HepG2 (cell line): ENCODE results near the gene TMEM184B. TPM values are rescaled to one million over a fixed set of nuclear protein-coding genes. Genes with fewer than 3 reads are reported as not detected.

Experiments
- CEBPB ChIP-seq: IDR thresholded peaks from 2 replicates; pipeline ENCODE4 v1.6.1; 2011; ENCODE audit warnings: low read depth, low read length, improper control_type of control experiment, borderline replicate concordance
- ERF ChIP-seq: IDR thresholded peaks from 2 replicates; pipeline ENCODE4 v1.6.1; 2018; ENCODE audit warnings: missing biosample characterization, missing genetic modification reagents
- ETV5 ChIP-seq: IDR thresholded peaks from 2 replicates; pipeline ENCODE4 v1.6.1; 2018; ENCODE audit warnings: missing biosample characterization, missing genetic modification reagents, inconsistent platforms, borderline replicate concordance
- FOXA1 ChIP-seq, 2 experiments: fragments of 450-650 bp in 1 of 2; sonication (generic) in 1 of 2; formaldehyde crosslinking in 1 of 2; IDR thresholded peaks; 2 replicates each; pipeline versions ENCODE4 v1.4.0 to v1.6.1; 2016 to 2020; ENCODE audit warnings: missing genetic modification reagents in 1 of 2
- FOXK2 ChIP-seq: fragments of 450-650 bp; IDR thresholded peaks from 2 replicates; pipeline ENCODE4 v1.6.1; 2016
- HHEX ChIP-seq: IDR thresholded peaks from 2 replicates; pipeline ENCODE4 v1.6.1; 2016; ENCODE audit warnings: control low read depth
- HIC2 ChIP-seq: sonication (generic); formaldehyde crosslinking; IDR thresholded peaks from 2 replicates; pipeline ENCODE4 v1.9.0; 2022; ENCODE audit warnings: low read depth, missing genetic modification reagents
- HNRNPL ChIP-seq: fragments of 200-400 bp; formaldehyde crosslinking; IDR thresholded peaks from 2 replicates; pipeline ENCODE4 v1.6.1; 2017; ENCODE audit warnings: mild to moderate bottlenecking, low read depth, low read length
- HOXA3 ChIP-seq: sonication (generic); formaldehyde crosslinking; IDR thresholded peaks from 2 replicates; pipeline ENCODE4 v1.5.0; 2020; ENCODE audit warnings: missing genetic modification reagents
- JARID2 ChIP-seq: sonication (generic); formaldehyde crosslinking; IDR thresholded peaks from 2 replicates; pipeline ENCODE4 v1.8.1; 2023; ENCODE audit warnings: missing genetic modification reagents, inconsistent platforms; ENCODE audit not compliant: insufficient replicate concordance
- NCOA2 ChIP-seq: sonication (generic); formaldehyde crosslinking; IDR thresholded peaks from 2 replicates; pipeline ENCODE4 v1.8.0; 2022; ENCODE audit warnings: inconsistent platforms
- NFKBIZ ChIP-seq: IDR thresholded peaks from 2 replicates; pipeline ENCODE4 v1.6.1; 2018; ENCODE audit warnings: missing genetic modification reagents, missing compliant biosample characterization
- PCBP2 ChIP-seq: fragments of 200-400 bp; formaldehyde crosslinking; optimal IDR thresholded peaks from 2 replicates; pipeline ENCODE3; 2018; ENCODE audit warnings: low read length, low read depth; ENCODE audit not compliant: poor library complexity, severe bottlenecking
- POLR2G ChIP-seq: fragments of 200-400 bp; formaldehyde crosslinking; IDR thresholded peaks from 2 replicates; pipeline ENCODE4 v1.6.1; 2018; ENCODE audit warnings: mild to moderate bottlenecking, low read depth, low read length, moderate library complexity
- RNF2 ChIP-seq: fragments of 450-650 bp; conservative IDR thresholded peaks from 2 replicates; pipeline ENCODE4 v1.6.1; 2016; ENCODE audit warnings: low read depth
- SP4 ChIP-seq: sonication (generic); formaldehyde crosslinking; IDR thresholded peaks from 2 replicates; pipeline ENCODE4 v1.8.1; 2023; ENCODE audit warnings: mild to moderate bottlenecking, missing genetic modification reagents
- ZBTB25 ChIP-seq: IDR thresholded peaks from 2 replicates; pipeline ENCODE4 v1.6.1; 2018; ENCODE audit warnings: missing genetic modification reagents
- ZC3H13 ChIP-seq: sonication (generic); formaldehyde crosslinking; IDR thresholded peaks from 2 replicates; pipeline ENCODE4 v1.8.1; 2023; ENCODE audit warnings: mild to moderate bottlenecking, missing genetic modification reagents, moderate library complexity
- ZFP36L1 ChIP-seq: sonication (generic); formaldehyde crosslinking; IDR thresholded peaks from 2 replicates; pipeline ENCODE4 v1.8.0; 2022; ENCODE audit warnings: mild to moderate bottlenecking, missing genetic modification reagents, moderate library complexity
- ZMYM3 ChIP-seq: sonication (generic); formaldehyde crosslinking; IDR thresholded peaks from 2 replicates; pipeline ENCODE4 v1.5.1; 2020; ENCODE audit warnings: mild to moderate bottlenecking, missing genetic modification reagents
- ZNF383 ChIP-seq: sonication (generic); formaldehyde crosslinking; IDR thresholded peaks from 2 replicates; pipeline ENCODE4 v1.4.0; 2020; ENCODE audit warnings: missing genetic modification reagents, mild to moderate bottlenecking, borderline replicate concordance
- ZNF512B ChIP-seq: sonication (generic); formaldehyde crosslinking; IDR thresholded peaks from 2 replicates; pipeline ENCODE4 v1.5.1; 2020; ENCODE audit warnings: missing genetic modification reagents, mild to moderate bottlenecking, borderline replicate concordance
- ZNF570 ChIP-seq: sonication (generic); formaldehyde crosslinking; IDR thresholded peaks from 2 replicates; pipeline ENCODE4 v1.4.0; 2020; ENCODE audit warnings: mild to moderate bottlenecking, missing genetic modification reagents, borderline replicate concordance
- ZNF605 ChIP-seq: sonication (generic); formaldehyde crosslinking; IDR thresholded peaks from 2 replicates; pipeline ENCODE4 v1.8.0; 2022; ENCODE audit warnings: mild to moderate bottlenecking, missing genetic modification reagents
- ZNF652 ChIP-seq: IDR thresholded peaks from 2 replicates; pipeline ENCODE4 v1.6.1; 2016; ENCODE audit warnings: low read depth, borderline replicate concordance
- ZNF703 ChIP-seq: sonication (generic); formaldehyde crosslinking; IDR thresholded peaks from 2 replicates; pipeline ENCODE4 v1.5.1; 2020; ENCODE audit warnings: missing genetic modification reagents, mild to moderate bottlenecking, moderate library complexity, borderline replicate concordance
- polyA plus RNA-seq, 8 experiments: library from polyadenylated mRNA; depleted of rRNA in 3 of 8; stranded (reverse) in 7 of 8; unstranded in 1 of 8; fragments of >200 nt; fragmentation: Illumina TruSeq in 4 of 8; extraction: Trizol in 4 of 8; gene quantifications; 2 replicates each; pipeline versions ENCODE4 v1.2.1 to v1.2.3, GENCODE V29; 2011 to 2016; ENCODE audit warnings: low read depth in 4 of 8, missing spikeins in 1 of 8, mixed read lengths in 1 of 8; ENCODE audit not compliant: insufficient read depth in 1 of 8
- total RNA-seq, 5 experiments: library from RNA; depleted of rRNA; stranded (reverse); fragments of >200 nt; fragmentation: Illumina TruSeq; extraction: Trizol; gene quantifications; 2 replicates each; pipeline ENCODE4 v1.2.3, GENCODE V29; 2016; ENCODE audit warnings: low read depth in 1 of 5

TMEM184B gene
- total and polyA plus RNA-seq, 2 of the 13 experiments (the other 11 are each of a cell fraction or from before 2014, with no cell fraction given), result 15.9 to 16.0 TPM

GRCh38 chr22:38317995-38318715 lies 45.3 kb upstream of the TMEM184B start (continued):
- TF ChIP-seq ETV5 (CRISPR knock-in tag), result peak; percentile 87; the same call in 1 of the 2 replicates
- no peak for TF ChIP-seq CEBPB
- no peak for TF ChIP-seq HHEX
- TF ChIP-seq NCOA2, result no peak
- no peak for TF ChIP-seq ZC3H13
- TF ChIP-seq POLR2G, result peak; percentile 67
- peak; percentile 12; the same call in 1 of the 2 replicates for TF ChIP-seq ZNF652 (CRISPR knock-in tag)
- TF ChIP-seq HIC2, result no peak
- TF ChIP-seq ZMYM3 (CRISPR knock-in tag), result peak; percentile 51; the same call in 1 of the 2 replicates
- no peak for TF ChIP-seq SP4 (CRISPR knock-in tag)
- no peak for TF ChIP-seq ZNF570 (CRISPR knock-in tag)
- no peak for TF ChIP-seq RNF2
- TF ChIP-seq FOXK2, result no peak
- no peak for TF ChIP-seq ZNF703 (CRISPR knock-in tag)
- TF ChIP-seq ZBTB25 (CRISPR knock-in tag), result no peak
- TF ChIP-seq ZNF512B (CRISPR knock-in tag), result no peak
- no peak for TF ChIP-seq NFKBIZ (CRISPR knock-in tag)
- TF ChIP-seq JARID2 (CRISPR knock-in tag), result no peak
- TF ChIP-seq HOXA3, result 0 out of 2 replicates have a peak, but pooled peaks have one; percentile 41
- TF ChIP-seq HNRNPL, result no peak
- TF ChIP-seq ZNF605 (CRISPR knock-in tag), result no peak; the same call in 1 of the 2 replicates
- no peak for TF ChIP-seq PCBP2
- no peak for TF ChIP-seq ZNF383 (CRISPR knock-in tag)
- peak; percentile 46; the same call in 1 of the 2 replicates for TF ChIP-seq ERF (CRISPR knock-in tag)
- TF ChIP-seq FOXA1 (IDR thresholded peaks at IDR 0.05), result no peak
- 0 out of 2 replicates have a peak, but pooled peaks have one; percentile 3 for TF ChIP-seq FOXA1 (CRISPR knock-in tag; IDR thresholded peaks at IDR 0.05)
- TF ChIP-seq ZFP36L1 (CRISPR knock-in tag), result peak; percentile 69
